ENCODE measurements around the gene SLC25A21. TPM values are rescaled to one million over a fixed set of nuclear protein-coding genes. Genes with fewer than 3 reads are reported as not detected.

The SLC25A21 gene
- total and polyA plus RNA-seq, 7 donors = 0.07 to 0.37 (median 0.18) TPM; not detected in 1

DNA sequence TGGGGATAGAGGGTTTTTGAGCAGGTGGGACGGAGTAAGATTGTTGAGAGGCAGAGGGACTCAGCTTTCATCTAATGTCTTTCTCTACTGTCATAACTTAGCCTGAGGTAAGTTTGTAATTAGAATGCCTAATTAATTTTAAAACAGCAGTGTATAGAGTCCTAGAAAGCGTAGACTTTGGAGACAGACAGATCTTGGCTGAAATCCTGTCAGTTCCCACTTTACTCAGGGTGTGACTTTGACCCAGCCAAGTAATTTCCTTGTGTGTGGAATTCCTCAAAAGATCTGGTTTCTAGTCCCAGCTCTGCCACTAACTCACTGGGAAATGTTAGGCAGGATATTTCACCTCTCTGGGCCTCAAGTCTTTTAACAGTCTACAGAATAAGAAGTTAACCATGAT is 74.3 kb downstream of the SLC25A21 start:
- intact Hi-C loops (cut with DNase I) = no loop called here
- H3K36me3 ChIP-seq (ENCODE audit: insufficient read depth in 1 of 2, low read depth in 1 of 2) = no peaks in the 10 kb centered on the region
- WGBS, 3 donors = 66 to 75% (median 67%) methylated on average over 2 of the region's 2 CpGs
- H3K27ac ChIP-seq = no peak overlapping the region
- no peak for DNase-seq
- no peaks in the 10 kb centered on the region for H3K4me1 ChIP-seq
- no peak for ATAC-seq
- no peak overlapping the region for H3K4me3 ChIP-seq
- H3K9me3 ChIP-seq = no peaks in the 10 kb centered on the region
- no peaks in the 10 kb centered on the region for H3K27me3 ChIP-seq (ENCODE audit: insufficient read depth in 3 of 3, low read length in 2 of 3)
- TF ChIP-seq, protein P1, sequence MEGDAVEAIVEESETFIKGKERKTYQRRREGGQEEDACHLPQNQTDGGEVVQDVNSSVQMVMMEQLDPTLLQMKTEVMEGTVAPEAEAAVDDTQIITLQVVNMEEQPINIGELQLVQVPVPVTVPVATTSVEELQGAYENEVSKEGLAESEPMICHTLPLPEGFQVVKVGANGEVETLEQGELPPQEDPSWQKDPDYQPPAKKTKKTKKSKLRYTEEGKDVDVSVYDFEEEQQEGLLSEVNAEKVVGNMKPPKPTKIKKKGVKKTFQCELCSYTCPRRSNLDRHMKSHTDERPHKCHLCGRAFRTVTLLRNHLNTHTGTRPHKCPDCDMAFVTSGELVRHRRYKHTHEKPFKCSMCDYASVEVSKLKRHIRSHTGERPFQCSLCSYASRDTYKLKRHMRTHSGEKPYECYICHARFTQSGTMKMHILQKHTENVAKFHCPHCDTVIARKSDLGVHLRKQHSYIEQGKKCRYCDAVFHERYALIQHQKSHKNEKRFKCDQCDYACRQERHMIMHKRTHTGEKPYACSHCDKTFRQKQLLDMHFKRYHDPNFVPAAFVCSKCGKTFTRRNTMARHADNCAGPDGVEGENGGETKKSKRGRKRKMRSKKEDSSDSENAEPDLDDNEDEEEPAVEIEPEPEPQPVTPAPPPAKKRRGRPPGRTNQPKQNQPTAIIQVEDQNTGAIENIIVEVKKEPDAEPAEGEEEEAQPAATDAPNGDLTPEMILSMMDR (IDR thresholded peaks at IDR 0.05) = no peak

DNA sequence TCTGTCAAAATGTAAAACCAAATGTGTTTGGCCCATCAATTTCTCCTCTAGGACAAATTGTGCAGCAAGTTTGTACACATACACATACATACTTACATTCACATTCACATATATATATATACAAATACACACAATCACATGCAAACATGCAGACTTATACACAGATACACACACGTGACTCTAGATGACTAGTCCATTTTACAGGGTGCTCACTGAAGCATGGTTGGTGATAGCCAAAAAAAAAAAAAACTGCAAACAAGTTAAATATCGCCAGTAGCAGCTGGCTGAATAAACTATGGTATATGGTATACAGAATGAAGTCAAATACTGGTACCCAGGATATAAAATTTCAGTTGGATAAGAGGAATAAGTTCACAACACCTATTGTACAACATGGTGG is 77.9 kb downstream of the SLC25A21 start:
- TF ChIP-seq, protein P1 (IDR thresholded peaks at IDR 0.05) = no peak
- no peaks in the 10 kb centered on the region for H3K27me3 ChIP-seq (ENCODE audit: insufficient read depth in 3 of 3, low read length in 2 of 3)
- H3K9me3 ChIP-seq = no peaks in the 10 kb centered on the region

DNA sequence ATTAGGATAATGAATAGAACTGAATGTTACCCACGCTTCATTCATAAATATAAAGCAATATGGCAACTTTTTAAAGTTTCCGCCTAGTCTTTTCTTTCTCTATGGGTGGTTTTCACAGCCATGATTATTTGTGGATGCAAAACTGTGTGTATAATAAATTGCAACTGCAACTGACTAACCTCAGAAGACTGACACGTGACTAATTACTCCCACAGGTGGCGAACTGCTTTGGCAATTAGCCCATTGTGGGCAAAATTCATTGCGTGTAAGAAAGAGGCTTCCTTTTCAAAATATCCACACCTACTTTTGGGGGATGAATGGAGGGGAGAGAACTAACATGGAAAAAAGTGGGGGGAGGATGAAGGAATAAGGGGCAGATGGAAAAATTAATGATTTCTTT is 79.0 kb downstream of the SLC25A21 start:
- Histone ChIP-seq H3K4me1 (no peaks in the 10 kb centered on the region), H3K27ac (no peak overlapping the region), H3K4me3 (no peak overlapping the region), H3K9me3 (no peaks in the 10 kb centered on the region), H3K27me3 (ENCODE audit: insufficient read depth in 3 of 3, low read length in 2 of 3) (no peaks in the 10 kb centered on the region), H3K36me3 (ENCODE audit: insufficient read depth in 1 of 2, low read depth in 1 of 2) (no peaks in the 10 kb centered on the region)
- TF ChIP-seq, protein P1 (IDR thresholded peaks at IDR 0.05) = no peak
- 45 to 50% (median 48%) methylated on average over 5 of the region's 5 CpGs for WGBS, 3 donors
- ATAC-seq = no peak
- DNase-seq = no peak
- intact Hi-C loops (cut with DNase I) = no loop called here

More for the DNA sequence above, 77.9 kb downstream of the SLC25A21 start:
- Histone ChIP-seq H3K4me1 (no peaks in the 10 kb centered on the region), H3K4me3 (no peak overlapping the region), H3K36me3 (ENCODE audit: insufficient read depth in 1 of 2, low read depth in 1 of 2) (no peaks in the 10 kb centered on the region), H3K27ac (no peak overlapping the region)
- 71 to 78% (median 78%) methylated on average over 2 of the region's 2 CpGs for WGBS, 3 donors
- DNase-seq (no peak), ATAC-seq (no peak)
- intact Hi-C loops (cut with DNase I) = no loop called here

DNA sequence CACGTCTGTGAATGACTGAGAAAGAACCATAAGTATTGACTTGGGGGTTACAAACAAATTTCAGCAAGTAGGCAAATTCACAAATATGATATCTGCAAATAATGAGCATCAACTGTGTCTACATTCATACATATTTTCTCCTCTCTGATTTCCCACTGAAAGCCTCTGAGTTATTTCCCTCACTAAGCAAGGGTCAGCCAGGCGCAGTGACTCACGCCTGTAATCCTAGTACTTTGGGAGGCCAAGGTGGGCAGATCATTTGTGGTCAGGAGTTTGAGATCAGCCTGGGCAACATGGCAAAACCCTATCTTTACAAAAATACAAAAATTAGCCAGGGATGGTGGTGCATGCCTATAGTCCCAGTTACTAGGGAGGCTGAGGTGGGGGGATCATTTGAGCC is 80.8 kb downstream of the SLC25A21 start:
- no peak overlapping the region for H3K4me3 ChIP-seq
- H3K9me3 ChIP-seq = no peaks in the 10 kb centered on the region
- WGBS, 3 donors = 66 to 78% (median 76%) methylated on average over 3 of the region's 3 CpGs
- no peak overlapping the region for H3K27ac ChIP-seq
- intact Hi-C loops (cut with DNase I) = no loop called here
- H3K27me3 ChIP-seq (ENCODE audit: insufficient read depth in 3 of 3, low read length in 2 of 3) = no peaks in the 10 kb centered on the region
- no peak for ATAC-seq
- H3K4me1 ChIP-seq = no peaks in the 10 kb centered on the region
- TF ChIP-seq, protein P1 (IDR thresholded peaks at IDR 0.05) = no peak
- H3K36me3 ChIP-seq (ENCODE audit: insufficient read depth in 1 of 2, low read depth in 1 of 2) = no peaks in the 10 kb centered on the region
- no peak for DNase-seq

DNA sequence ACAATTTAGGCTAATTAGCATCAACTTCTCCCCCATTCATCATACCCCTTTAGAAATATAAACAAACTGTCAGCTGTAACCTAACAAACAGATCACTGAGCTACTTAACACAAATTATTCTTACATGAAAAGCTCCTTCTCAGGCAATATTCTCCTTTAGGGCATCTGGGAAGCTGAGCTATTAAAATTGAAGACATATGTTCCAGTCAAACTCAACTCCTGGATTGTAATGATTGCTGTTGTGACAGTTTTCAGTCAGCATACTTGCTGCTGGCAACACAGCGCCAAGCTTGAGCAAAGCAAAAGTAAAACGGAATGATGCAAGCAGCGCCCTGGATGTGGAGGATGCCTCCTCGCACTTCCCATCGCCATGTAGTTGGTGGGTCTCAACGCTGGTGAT is 82.4 kb downstream of the SLC25A21 start:
- 74 to 78% (median 77%) methylated on average over 6 of the region's 6 CpGs for WGBS, 3 donors

More for the DNA sequence above, 82.4 kb downstream of the SLC25A21 start:
- TF ChIP-seq, protein P1 (IDR thresholded peaks at IDR 0.05) = no peak
- H3K27ac ChIP-seq = no peak overlapping the region
- DNase-seq (no peak), ATAC-seq (no peak)
- no peak overlapping the region for H3K4me3 ChIP-seq
- H3K36me3 ChIP-seq (ENCODE audit: insufficient read depth in 1 of 2, low read depth in 1 of 2) = no peaks in the 10 kb centered on the region
- no peaks in the 10 kb centered on the region for H3K9me3 ChIP-seq
- H3K27me3 ChIP-seq (ENCODE audit: insufficient read depth in 3 of 3, low read length in 2 of 3) = no peaks in the 10 kb centered on the region
- no peaks in the 10 kb centered on the region for H3K4me1 ChIP-seq
- intact Hi-C loops (cut with DNase I) = no loop called here

Measured in psoas muscle (tissue), 8 donors.